Lower lobe of right lung (tissue), 2 donors: Measurements from ENCODE around the gene CCL1. TPM values are rescaled to one million over a fixed set of nuclear protein-coding genes. Genes with fewer than 3 reads are reported as not detected.

ENCODE experiments used
- ATAC-seq, 2 donors: fragments of 200-7000 bp; cut with Tn5 transposase; one replicate each; pipeline ENCODE4 v1.9.1; 2020 to 2022; ENCODE audit warnings: mild to moderate bottlenecking in 2 of 2, moderate library complexity in 2 of 2
- DNase-seq: peaks from one replicate; pipeline ENCODE4 v3.0.0-alpha.2; 2020
- H3K27ac ChIP-seq: fragments of 200-600 bp; one replicate; pipeline ENCODE4 v1.8.0; 2022
- H3K27me3 ChIP-seq: fragments of 200-600 bp; one replicate; pipeline ENCODE4 v1.8.0; 2022; ENCODE audit warnings: low read depth
- H3K36me3 ChIP-seq: fragments of 200-600 bp; one replicate; pipeline ENCODE4 v1.8.0; 2022; ENCODE audit warnings: mild to moderate bottlenecking
- H3K4me1 ChIP-seq: fragments of 200-600 bp; one replicate; pipeline ENCODE4 v1.8.0; 2022
- H3K4me3 ChIP-seq: fragments of 200-600 bp; one replicate; pipeline ENCODE4 v1.8.0; 2022; ENCODE audit warnings: mild to moderate bottlenecking
- H3K9me3 ChIP-seq: fragments of 200-600 bp; one replicate; pipeline ENCODE4 v1.8.0; 2022
- CTCF ChIP-seq: fragments of 200-600 bp; IDR thresholded peaks from one replicate; pipeline ENCODE4 v1.8.0; 2022; ENCODE audit warnings: antibody characterized with exemption, mild to moderate bottlenecking
- intact Hi-C: fragments of 100-400 bp; cut with DNase I; formaldehyde crosslinking; loops from one replicate; pipeline ENCODE4 v1.11.0; 2022
- total RNA-seq: library from RNA; stranded (reverse); fragmentation: NEBNext Ultra II Directional; extraction: Animal tissue kit (Norgen Biotek cat#: 25700); gene quantifications from one replicate; pipeline ENCODE4 v1.2.1, GENCODE V29; 2021
- donor health status: DM: no; HTN: yes; CAD: no; lungs with severe emphysema.

The CCL1 gene
- total RNA-seq, 1 donor from 2014 or later: not detected

- intact Hi-C loops: no loop called here
- Histone ChIP-seq H3K4me1 (peaks cover 18% of the 10 kb centered on the region), H3K36me3 (no peaks in the 10 kb centered on the region), H3K4me3 (no peak overlapping the region), H3K9me3 (no peaks in the 10 kb centered on the region), H3K27me3 (no peaks in the 10 kb centered on the region), H3K27ac (peak overlapping the region; percentile 27)
- TF ChIP-seq CTCF: no peak
- DNase-seq: no peak
- peak in 1 of 2 donors; percentile 51 for ATAC-seq
Observed at GRCh38 chr17:34314279-34314678, 48.8 kb downstream of the CCL1 start.

- H3K27ac ChIP-seq: peak overlapping the region; percentile 52
- no peaks in the 10 kb centered on the region for H3K27me3 ChIP-seq
- DNase-seq: no peak
- TF ChIP-seq CTCF: no peak
- H3K4me1 ChIP-seq: peaks cover 18% of the 10 kb centered on the region
- no peaks in the 10 kb centered on the region for H3K9me3 ChIP-seq
- intact Hi-C loops: no loop called here
- no peaks in the 10 kb centered on the region for H3K36me3 ChIP-seq
- H3K4me3 ChIP-seq: no peak overlapping the region
- ATAC-seq: peak; percentile 18 to 41
Observed at GRCh38 chr17:34313164-34313563, 49.9 kb downstream of the CCL1 start.

- intact Hi-C loops: no loop called here
- no peaks in the 10 kb centered on the region for H3K36me3 ChIP-seq
- H3K4me3 ChIP-seq: no peak overlapping the region
- DNase-seq (no peak), ATAC-seq (peak in 1 of 2 donors; percentile 54)
- TF ChIP-seq CTCF: no peak
- H3K27ac ChIP-seq: peak overlapping the region; percentile 52
- no peaks in the 10 kb centered on the region for H3K27me3 ChIP-seq
- H3K9me3 ChIP-seq: no peaks in the 10 kb centered on the region
- peaks cover 24% of the 10 kb centered on the region for H3K4me1 ChIP-seq
Observed at GRCh38 chr17:34312080-34312479, 51.0 kb downstream of the CCL1 start.

- TF ChIP-seq CTCF: no peak
- no peaks in the 10 kb centered on the region for H3K36me3 ChIP-seq
- H3K4me1 ChIP-seq: peaks cover 32% of the 10 kb centered on the region
- ATAC-seq (no peak), DNase-seq (no peak)
- no peaks in the 10 kb centered on the region for H3K9me3 ChIP-seq
- intact Hi-C loops: no loop called here
- no peak overlapping the region for H3K4me3 ChIP-seq
- no peaks in the 10 kb centered on the region for H3K27me3 ChIP-seq
- no peak overlapping the region for H3K27ac ChIP-seq
Observed at GRCh38 chr17:34311291-34311690, 51.7 kb downstream of the CCL1 start.

Other genes with a start within 250 kb of the CCL1 start
- 34.1 TPM for gene CCL2, start 107.9 kb downstream of the CCL1 start, total RNA-seq
- not detected for gene CCL7, start 93.0 kb downstream of the CCL1 start, total RNA-seq
- gene CCL11, start 77.5 kb downstream of the CCL1 start, total RNA-seq: 1.1 TPM
- gene CCL8, start 43.8 kb downstream of the CCL1 start, total RNA-seq: 1.6 TPM
- gene CCL13, start 6.8 kb downstream of the CCL1 start, total RNA-seq: 14.6 TPM
- gene TMEM132E, start 216.3 kb upstream of the CCL1 start, total RNA-seq: 0.53 TPM